GM19468 (cell line): ENCODE data around the gene EVC.

ENCODE experiments used
- ATAC-seq: cut with Tn5 transposase; IDR thresholded peaks from one replicate; pipeline ENCODE4 v1.9.1; 2021; ENCODE audit warnings: mild to moderate bottlenecking, moderate library complexity, moderate number of reproducible peaks; ENCODE audit not compliant: unreplicated experiment; ENCODE audit errors: extremely low read depth

EVC gene

GRCh38 chr4:5753766-5754528 lies 42.9 kb downstream of the EVC start:
- ATAC-seq: no peak

- no peak for ATAC-seq
Observed at GRCh38 chr4:5754529-5754881, 43.5 kb downstream of the EVC start.

- no peak for ATAC-seq
Observed at GRCh38 chr4:5755161-5755560, 44.2 kb downstream of the EVC start.

GRCh38 chr4:5755679-5756078 lies 44.7 kb downstream of the EVC start:
- ATAC-seq: no peak

GRCh38 chr4:5756271-5756670 lies 45.3 kb downstream of the EVC start:
- no peak for ATAC-seq

GRCh38 chr4:5757091-5757490 lies 46.1 kb downstream of the EVC start:
- no peak for ATAC-seq

- no peak for ATAC-seq
Observed at GRCh38 chr4:5757536-5757935, 46.5 kb downstream of the EVC start.

GRCh38 chr4:5757954-5758353 lies 47.0 kb downstream of the EVC start:
- ATAC-seq: no peak

GRCh38 chr4:5758741-5759140 lies 47.7 kb downstream of the EVC start:
- ATAC-seq: no peak

GRCh38 chr4:5759236-5760075 lies 48.5 kb downstream of the EVC start:
- ATAC-seq: no peak

- no peak for ATAC-seq
Observed at GRCh38 chr4:5760246-5760645, 49.2 kb downstream of the EVC start.

GRCh38 chr4:5760936-5761480 lies 50.0 kb downstream of the EVC start:
- ATAC-seq: no peak

- ATAC-seq: no peak
Observed at GRCh38 chr4:5770051-5770450, 59.0 kb downstream of the EVC start.

GRCh38 chr4:5772528-5773270 lies 61.7 kb downstream of the EVC start:
- ATAC-seq: no peak

GRCh38 chr4:5773271-5773555 lies 62.2 kb downstream of the EVC start:
- ATAC-seq: no peak

- no peak for ATAC-seq
Observed at GRCh38 chr4:5774416-5775036, 63.5 kb downstream of the EVC start.

- ATAC-seq: no peak
Observed at GRCh38 chr4:5776510-5776909, 65.5 kb downstream of the EVC start.

- ATAC-seq: no peak
Observed at GRCh38 chr4:5780831-5781480, 70.0 kb downstream of the EVC start.

- ATAC-seq: no peak
Observed at GRCh38 chr4:5781691-5782090, 70.7 kb downstream of the EVC start.
